ENCODE measurements around the gene AGBL3.

- no peak for TF ChIP-seq POLR2A (IDR thresholded peaks at IDR 0.05)
- no peak for TF ChIP-seq CTCF (IDR thresholded peaks at IDR 0.05)
Observed at GRCh38 chr7:135143885-135144668, 157.8 kb downstream of the AGBL3 start.

Data from ovary (tissue), 3 donors.